GM21723 (cell line): Measurements from ENCODE around the gene ARHGAP26.

Source experiments
- ATAC-seq: cut with Tn5 transposase; IDR thresholded peaks from one replicate; pipeline ENCODE4 v1.9.1; 2021; ENCODE audit warnings: mild to moderate bottlenecking, moderate library complexity; ENCODE audit not compliant: unreplicated experiment

The ARHGAP26 gene

GRCh38 chr5:143228597-143229293, 458.6 kb downstream of the ARHGAP26 start:
- ATAC-seq = no peak

- ATAC-seq = peak; percentile 53
Observed at GRCh38 chr5:143229426-143229895, 459.3 kb downstream of the ARHGAP26 start.

- peak; percentile 95 for ATAC-seq
Observed at GRCh38 chr5:143229896-143230675, 459.9 kb downstream of the ARHGAP26 start.

GRCh38 chr5:143230676-143230996, 460.5 kb downstream of the ARHGAP26 start:
- no peak for ATAC-seq

GRCh38 chr5:143231416-143231815, 461.2 kb downstream of the ARHGAP26 start:
- ATAC-seq = no peak

- ATAC-seq = no peak
Observed at GRCh38 chr5:143231973-143232812, 462.0 kb downstream of the ARHGAP26 start.

- ATAC-seq = no peak
Observed at GRCh38 chr5:143233031-143233430, 462.9 kb downstream of the ARHGAP26 start.

GRCh38 chr5:143234162-143234842, 464.1 kb downstream of the ARHGAP26 start:
- ATAC-seq = no peak

- no peak for ATAC-seq
Observed at GRCh38 chr5:143235423-143235822, 465.2 kb downstream of the ARHGAP26 start.

- no peak for ATAC-seq
Observed at GRCh38 chr5:143236682-143237081, 466.5 kb downstream of the ARHGAP26 start.

- no peak for ATAC-seq
Observed at GRCh38 chr5:143237664-143238063, 467.5 kb downstream of the ARHGAP26 start.

- ATAC-seq = no peak
Observed at GRCh38 chr5:143238620-143239019, 468.4 kb downstream of the ARHGAP26 start.

GRCh38 chr5:143239882-143240518, 469.8 kb downstream of the ARHGAP26 start:
- no peak for ATAC-seq

GRCh38 chr5:143241892-143242291, 471.7 kb downstream of the ARHGAP26 start:
- ATAC-seq = no peak

GRCh38 chr5:143243103-143243502, 472.9 kb downstream of the ARHGAP26 start:
- no peak for ATAC-seq

GRCh38 chr5:143244000-143244736, 474.0 kb downstream of the ARHGAP26 start:
- ATAC-seq = no peak

- ATAC-seq = no peak
Observed at GRCh38 chr5:143244990-143245389, 474.8 kb downstream of the ARHGAP26 start.

GRCh38 chr5:143245929-143246561, 475.9 kb downstream of the ARHGAP26 start:
- ATAC-seq = no peak

GRCh38 chr5:143247134-143247815, 477.1 kb downstream of the ARHGAP26 start:
- no peak for ATAC-seq
